GM06990 (cell line): ENCODE measurements around the gene DNAJC11.
"Not testable (repeated sequence)": the region's sequence is repeated elsewhere in the genome, so short reads cannot be mapped to it uniquely, and the experiment has no call there.

ENCODE experiments used
- DNase-seq: peaks from one replicate; pipeline ENCODE4 v3.0.0-alpha.2; 2011; ENCODE audit not compliant: insufficient read length; ENCODE audit errors: extremely low read depth
- H3K27me3 ChIP-seq: replicated peaks from 2 replicates; pipeline ENCODE4 v1.6.0; 2011; ENCODE audit warnings: low read length; ENCODE audit not compliant: control insufficient read depth, insufficient read depth
- H3K36me3 ChIP-seq: 2 replicates; pipeline ENCODE4 v1.5.1; 2011; ENCODE audit warnings: low read length; ENCODE audit not compliant: control insufficient read depth, insufficient read depth
- H3K4me3 ChIP-seq: replicated peaks from 2 replicates; pipeline ENCODE4 v1.5.1; 2011; ENCODE audit warnings: low read depth, mild to moderate bottlenecking, control low read depth, low read length
- TF ChIP-seq, protein P1 (sequence below): IDR thresholded peaks from 2 replicates; pipeline ENCODE4 v1.5.1; 2011; ENCODE audit warnings: low read length, control low read depth, mild to moderate bottlenecking, inconsistent platforms; ENCODE audit not compliant: insufficient read depth, poor library complexity, severe bottlenecking

DNAJC11 gene, protein sequence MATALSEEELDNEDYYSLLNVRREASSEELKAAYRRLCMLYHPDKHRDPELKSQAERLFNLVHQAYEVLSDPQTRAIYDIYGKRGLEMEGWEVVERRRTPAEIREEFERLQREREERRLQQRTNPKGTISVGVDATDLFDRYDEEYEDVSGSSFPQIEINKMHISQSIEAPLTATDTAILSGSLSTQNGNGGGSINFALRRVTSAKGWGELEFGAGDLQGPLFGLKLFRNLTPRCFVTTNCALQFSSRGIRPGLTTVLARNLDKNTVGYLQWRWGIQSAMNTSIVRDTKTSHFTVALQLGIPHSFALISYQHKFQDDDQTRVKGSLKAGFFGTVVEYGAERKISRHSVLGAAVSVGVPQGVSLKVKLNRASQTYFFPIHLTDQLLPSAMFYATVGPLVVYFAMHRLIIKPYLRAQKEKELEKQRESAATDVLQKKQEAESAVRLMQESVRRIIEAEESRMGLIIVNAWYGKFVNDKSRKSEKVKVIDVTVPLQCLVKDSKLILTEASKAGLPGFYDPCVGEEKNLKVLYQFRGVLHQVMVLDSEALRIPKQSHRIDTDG

GRCh38 chr1:6701437-6702153, at the start of gene DNAJC11:
Gene DNAJC11, minus strand, starts transcription at chr1:6701816. Its CDS starts 16 bp downstream, at chr1:6701800.
- Histone ChIP-seq H3K36me3 (peaks cover 1% of the 10 kb centered on the region), H3K4me3 (peak within 1 kb of the TSS; percentile 97)

GRCh38 chr1:6750490-6750889, 48.9 kb upstream of the DNAJC11 start:
- Histone ChIP-seq H3K4me3 (no peak overlapping the region), H3K27me3 (no peaks in the 10 kb centered on the region), H3K36me3 (no peaks in the 10 kb centered on the region)
- no peak for DNase-seq
- TF ChIP-seq, protein P1, sequence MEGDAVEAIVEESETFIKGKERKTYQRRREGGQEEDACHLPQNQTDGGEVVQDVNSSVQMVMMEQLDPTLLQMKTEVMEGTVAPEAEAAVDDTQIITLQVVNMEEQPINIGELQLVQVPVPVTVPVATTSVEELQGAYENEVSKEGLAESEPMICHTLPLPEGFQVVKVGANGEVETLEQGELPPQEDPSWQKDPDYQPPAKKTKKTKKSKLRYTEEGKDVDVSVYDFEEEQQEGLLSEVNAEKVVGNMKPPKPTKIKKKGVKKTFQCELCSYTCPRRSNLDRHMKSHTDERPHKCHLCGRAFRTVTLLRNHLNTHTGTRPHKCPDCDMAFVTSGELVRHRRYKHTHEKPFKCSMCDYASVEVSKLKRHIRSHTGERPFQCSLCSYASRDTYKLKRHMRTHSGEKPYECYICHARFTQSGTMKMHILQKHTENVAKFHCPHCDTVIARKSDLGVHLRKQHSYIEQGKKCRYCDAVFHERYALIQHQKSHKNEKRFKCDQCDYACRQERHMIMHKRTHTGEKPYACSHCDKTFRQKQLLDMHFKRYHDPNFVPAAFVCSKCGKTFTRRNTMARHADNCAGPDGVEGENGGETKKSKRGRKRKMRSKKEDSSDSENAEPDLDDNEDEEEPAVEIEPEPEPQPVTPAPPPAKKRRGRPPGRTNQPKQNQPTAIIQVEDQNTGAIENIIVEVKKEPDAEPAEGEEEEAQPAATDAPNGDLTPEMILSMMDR: no peak

More at GRCh38 chr1:6701437-6702153, at the start of gene DNAJC11:
- TF ChIP-seq, protein P1: peak; percentile 42
- peak; percentile 92 for DNase-seq
- H3K27me3 ChIP-seq: no peaks in the 10 kb centered on the region

- no peak overlapping the region for H3K4me3 ChIP-seq
- DNase-seq: no peak
- no peaks in the 10 kb centered on the region for H3K27me3 ChIP-seq
- TF ChIP-seq, protein P1: no peak
- H3K36me3 ChIP-seq: no peaks in the 10 kb centered on the region
Measured at GRCh38 chr1:6747674-6748073, 46.1 kb upstream of the DNAJC11 start.

- H3K4me3 ChIP-seq: no peak overlapping the region
- DNase-seq: peak; percentile 50
- TF ChIP-seq, protein P1: no peak
- no peaks in the 10 kb centered on the region for H3K36me3 ChIP-seq
- H3K27me3 ChIP-seq: no peaks in the 10 kb centered on the region
Measured at GRCh38 chr1:6745073-6745472, 43.5 kb upstream of the DNAJC11 start.

DNA sequence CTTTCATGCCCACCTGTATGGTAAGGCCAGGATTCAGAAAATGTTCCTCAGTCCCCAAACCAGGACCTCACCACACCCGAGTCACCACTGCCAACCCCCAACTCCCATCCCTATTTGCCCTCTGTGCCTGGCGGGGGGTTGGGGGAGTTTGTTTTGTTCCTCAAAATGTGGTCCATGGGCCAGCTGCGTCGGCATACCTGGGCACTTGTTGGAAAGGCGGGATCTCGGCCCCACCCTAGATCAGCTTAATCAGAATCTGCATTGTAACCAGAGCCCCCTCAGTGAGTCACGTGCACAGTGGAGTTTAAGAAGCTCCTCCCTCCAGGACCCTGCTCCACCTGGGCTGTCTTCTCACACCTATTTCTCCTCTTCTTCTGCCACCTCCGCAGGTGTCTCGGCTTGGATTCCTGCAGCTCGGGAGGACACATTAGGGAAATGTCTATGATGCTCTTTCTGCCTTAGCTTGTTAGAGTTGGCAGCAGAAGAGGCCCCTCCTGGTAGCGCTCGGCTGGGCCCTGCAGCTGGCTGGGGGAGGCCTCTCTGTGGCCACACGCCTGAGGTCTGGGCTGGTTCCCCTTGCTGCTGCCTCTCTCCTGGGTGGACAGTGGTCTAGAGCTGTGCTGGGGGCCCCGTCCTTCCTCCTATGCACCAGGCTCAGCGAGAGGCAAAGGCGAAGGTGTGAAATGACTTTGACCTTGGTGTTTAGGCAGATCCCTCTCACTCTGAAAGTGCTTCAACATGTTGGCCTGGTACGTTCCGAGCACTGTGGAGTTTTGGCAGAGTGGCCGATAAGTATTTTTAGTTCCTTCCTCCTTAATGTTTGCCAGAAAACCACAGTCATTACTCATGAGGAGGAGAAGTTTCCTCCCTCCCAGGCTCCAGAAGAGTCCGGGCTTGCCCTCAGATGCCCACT, 41.8 kb upstream of the DNAJC11 start:
- Histone ChIP-seq H3K27me3 (no peaks in the 10 kb centered on the region), H3K4me3 (no peak overlapping the region), H3K36me3 (no peaks in the 10 kb centered on the region)
- peak; percentile 56 for DNase-seq
- TF ChIP-seq, protein P1: no peak

DNA sequence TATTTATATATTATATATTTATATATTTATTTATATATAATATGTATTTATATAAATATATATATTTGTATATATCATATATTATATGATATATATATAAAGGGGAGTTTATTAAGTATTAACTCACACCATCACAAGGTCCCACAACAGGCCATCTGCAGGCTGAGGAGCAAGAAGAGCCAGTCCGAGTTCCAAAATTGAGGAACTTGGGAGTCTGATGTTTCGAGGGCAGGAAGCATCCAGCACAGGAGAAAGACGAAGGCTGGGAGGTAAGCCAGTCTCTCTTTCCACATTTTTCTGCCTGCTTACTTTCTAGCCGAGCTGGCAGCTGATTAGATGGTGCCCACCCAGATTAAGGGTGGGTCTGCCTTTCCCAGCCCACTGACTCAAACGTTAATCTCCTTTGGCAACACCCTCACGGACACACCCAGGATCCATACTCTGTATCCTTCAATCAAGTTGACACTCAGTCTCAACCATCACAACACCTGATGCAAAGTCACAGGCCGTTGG, 41.1 kb upstream of the DNAJC11 start:
- not testable (repeated sequence) for H3K27me3 ChIP-seq, H3K36me3 ChIP-seq, H3K4me3 ChIP-seq, DNase-seq
